H1 (cell line): ENCODE data around the gene SEZ6. TPM values are rescaled to one million over a fixed set of nuclear protein-coding genes. Genes with fewer than 3 reads are reported as not detected.

Experiments
- BACH1 ChIP-seq: IDR thresholded peaks from 2 replicates; pipeline ENCODE4 v1.6.1; 2012; ENCODE audit warnings: low read length, improper control_type of control experiment
- GABPA ChIP-seq: IDR thresholded peaks from 2 replicates; pipeline ENCODE4 v1.6.1; 2011; ENCODE audit warnings: mild to moderate bottlenecking, low read length, moderate library complexity, borderline replicate concordance; ENCODE audit not compliant: insufficient read depth
- polyA plus RNA-seq, 7 experiments: library from polyadenylated mRNA; depleted of rRNA in 3 of 7; stranded (reverse) in 5 of 7; unstranded in 2 of 7; fragments of >200 nt in 5 of 7; fragments of 200-250 nt in 2 of 7; gene quantifications; 1 replicate in 5 of 7; 2 replicates in 1 of 7; 4 replicates in 1 of 7; pipeline versions ENCODE4 v1.2.1 to v1.2.3, GENCODE V29; 2011 to 2013; ENCODE audit warnings: missing spikeins in 2 of 7, mixed read lengths in 2 of 7
- total RNA-seq: library from RNA; stranded (reverse); fragmentation: NEBNext Ultra II Directional; extraction: Animal tissue kit (Norgen Biotek cat#: 25700); gene quantifications from 2 replicates; pipeline ENCODE4 v1.2.1, GENCODE V29; 2021

The SEZ6 gene
- total and polyA plus RNA-seq, 2 of the 8 experiments (the other 6 are each of a cell fraction or from before 2014, with no cell fraction given), result 6.9 to 16.1 TPM

GRCh38 chr17:29051194-29051593 lies 45.4 kb upstream of the SEZ6 start (continued):
- TF ChIP-seq GABPA (no peak), BACH1 (no peak)
